Right lobe of liver (tissue), 6 donors: ENCODE data around the gene LRRC73. TPM values are rescaled to one million over a fixed set of nuclear protein-coding genes. Genes with fewer than 3 reads are reported as not detected.

Experiments used
- ATAC-seq, 4 donors: fragments of 200-7000 bp; cut with Tn5 transposase; one replicate each; pipeline ENCODE4 v1.9.1; 2020; ENCODE audit warnings: mild to moderate bottlenecking in 4 of 4, moderate library complexity in 4 of 4
- DNase-seq, 3 donors: peaks; one replicate each; pipeline ENCODE4 v3.0.0-alpha.2; 2020
- H3K27ac ChIP-seq, 3 donors: fragments of 200-600 bp; one replicate each; pipeline ENCODE4 v1.8.0; 2022
- H3K27me3 ChIP-seq, 2 donors: fragments of 200-600 bp; one replicate each; pipeline ENCODE4 v1.8.0; 2022
- H3K36me3 ChIP-seq, 4 donors: fragments of 200-600 bp; sonication (generic) in 1 of 4; one replicate each; pipeline versions ENCODE4 v1.5.1 to v1.8.0; 2017 to 2022; ENCODE audit warnings: control low read depth in 1 of 4
- H3K4me1 ChIP-seq, 4 donors: fragments of 200-600 bp; sonication (generic) in 1 of 4; one replicate each; pipeline versions ENCODE4 v1.5.1 to v1.8.0; 2017 to 2022; ENCODE audit warnings: control low read depth in 1 of 4
- H3K4me3 ChIP-seq, 3 donors: fragments of 200-600 bp; one replicate each; pipeline ENCODE4 v1.8.0; 2022
- H3K9me3 ChIP-seq, 4 donors: fragments of 200-600 bp; sonication (generic) in 1 of 4; one replicate each; pipeline versions ENCODE4 v1.5.1 to v1.8.0; 2017 to 2022; ENCODE audit warnings: control low read depth in 1 of 4
- POLR2A ChIP-seq: fragments of 450-650 bp; IDR thresholded peaks from one replicate; pipeline ENCODE4 v1.6.1; 2017; ENCODE audit warnings: antibody characterized with exemption, mild to moderate bottlenecking
- WGBS: methylation state at CpG from one replicate; pipeline ENCODE4 v1.1.6; 2018; ENCODE audit warnings: low coverage, low lambda C conversion rate; ENCODE audit not compliant: insufficient coverage; ENCODE audit errors: missing lambda C conversion rate; 5-methylcytosine and 5-hydroxymethylcytosine counted together
- intact Hi-C, 2 donors: fragments of 100-400 bp; cut with DNase I; formaldehyde crosslinking; loops; one replicate each; pipeline versions ENCODE4 v1.11.2 to v1.14.1; 2022
- total RNA-seq, 6 experiments: library from RNA; depleted of rRNA in 2 of 6; stranded (reverse); fragments of >200 nt in 2 of 6; fragmentation: NEBNext Ultra II Directional in 3 of 6; extraction: Animal tissue kit (Norgen Biotek cat#: 25700) in 3 of 6; gene quantifications; one replicate each; pipeline versions ENCODE4 v1.1.0 to v1.2.4, GENCODE V29; 2016 to 2023
- TF ChIP-seq, protein P1 (sequence below), 4 donors: fragments of 200-600 bp in 3 of 4; fragments of 450-650 bp in 1 of 4; IDR thresholded peaks; one replicate each; pipeline versions ENCODE4 v1.5.1 to v1.8.0; 2016 to 2022; ENCODE audit warnings: antibody characterized with exemption in 4 of 4, mild to moderate bottlenecking in 2 of 4
- donor health status: DM: no; HTN: yes; CAD: no.
- donor health status: DM: no; HTN: no; CAD: no.
- donor health status: DM: no; HTN: no; CAD: no.
- donor health status: DM: no; HTN: yes; CAD: no.
- donor health status: DM: no; HTN: yes; CAD: no.

LRRC73 gene
- total RNA-seq, 6 experiments from 2014 or later = 0.12 to 0.43 (median 0.26) TPM; not detected in 1

DNA sequence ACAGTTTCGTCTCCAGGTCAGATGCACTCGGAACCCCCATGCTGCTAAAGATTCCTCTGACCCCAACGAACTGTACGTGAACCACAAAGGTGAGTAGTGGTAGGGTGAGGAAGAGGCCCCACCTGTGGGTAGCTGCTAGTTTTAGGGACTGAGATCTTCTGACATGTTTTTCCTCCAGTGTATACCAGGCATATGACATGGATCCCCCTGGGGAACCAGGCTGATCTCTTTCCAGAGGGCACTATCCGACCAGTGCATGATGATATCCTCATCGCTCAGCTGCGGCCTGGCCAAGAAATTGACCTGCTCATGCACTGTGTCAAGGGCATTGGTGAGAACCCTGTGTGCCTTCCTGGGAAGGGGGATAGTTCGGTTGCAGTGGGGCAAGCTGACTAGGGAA is 10.0 kb upstream of the LRRC73 start:
- no peak for TF ChIP-seq POLR2A
- TF ChIP-seq, protein P1, sequence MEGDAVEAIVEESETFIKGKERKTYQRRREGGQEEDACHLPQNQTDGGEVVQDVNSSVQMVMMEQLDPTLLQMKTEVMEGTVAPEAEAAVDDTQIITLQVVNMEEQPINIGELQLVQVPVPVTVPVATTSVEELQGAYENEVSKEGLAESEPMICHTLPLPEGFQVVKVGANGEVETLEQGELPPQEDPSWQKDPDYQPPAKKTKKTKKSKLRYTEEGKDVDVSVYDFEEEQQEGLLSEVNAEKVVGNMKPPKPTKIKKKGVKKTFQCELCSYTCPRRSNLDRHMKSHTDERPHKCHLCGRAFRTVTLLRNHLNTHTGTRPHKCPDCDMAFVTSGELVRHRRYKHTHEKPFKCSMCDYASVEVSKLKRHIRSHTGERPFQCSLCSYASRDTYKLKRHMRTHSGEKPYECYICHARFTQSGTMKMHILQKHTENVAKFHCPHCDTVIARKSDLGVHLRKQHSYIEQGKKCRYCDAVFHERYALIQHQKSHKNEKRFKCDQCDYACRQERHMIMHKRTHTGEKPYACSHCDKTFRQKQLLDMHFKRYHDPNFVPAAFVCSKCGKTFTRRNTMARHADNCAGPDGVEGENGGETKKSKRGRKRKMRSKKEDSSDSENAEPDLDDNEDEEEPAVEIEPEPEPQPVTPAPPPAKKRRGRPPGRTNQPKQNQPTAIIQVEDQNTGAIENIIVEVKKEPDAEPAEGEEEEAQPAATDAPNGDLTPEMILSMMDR (IDR thresholded peaks at IDR 0.05) = no peak
- ATAC-seq (no peak), DNase-seq (no peak)
- H3K4me3 ChIP-seq = no peak overlapping the region
- peaks cover 0 to 21% (median 10%) of the 10 kb centered on the region in 4 donors for H3K4me1 ChIP-seq
- no peaks in the 10 kb centered on the region for H3K27me3 ChIP-seq
- intact Hi-C loops = no loop called here
- no peak overlapping the region for H3K27ac ChIP-seq
- H3K9me3 ChIP-seq = no peaks in the 10 kb centered on the region
- WGBS = 100% methylated on average over 1 of the region's 8 CpGs
- peaks cover 7 to 60% (median 23%) of the 10 kb centered on the region in 4 donors for H3K36me3 ChIP-seq

DNA sequence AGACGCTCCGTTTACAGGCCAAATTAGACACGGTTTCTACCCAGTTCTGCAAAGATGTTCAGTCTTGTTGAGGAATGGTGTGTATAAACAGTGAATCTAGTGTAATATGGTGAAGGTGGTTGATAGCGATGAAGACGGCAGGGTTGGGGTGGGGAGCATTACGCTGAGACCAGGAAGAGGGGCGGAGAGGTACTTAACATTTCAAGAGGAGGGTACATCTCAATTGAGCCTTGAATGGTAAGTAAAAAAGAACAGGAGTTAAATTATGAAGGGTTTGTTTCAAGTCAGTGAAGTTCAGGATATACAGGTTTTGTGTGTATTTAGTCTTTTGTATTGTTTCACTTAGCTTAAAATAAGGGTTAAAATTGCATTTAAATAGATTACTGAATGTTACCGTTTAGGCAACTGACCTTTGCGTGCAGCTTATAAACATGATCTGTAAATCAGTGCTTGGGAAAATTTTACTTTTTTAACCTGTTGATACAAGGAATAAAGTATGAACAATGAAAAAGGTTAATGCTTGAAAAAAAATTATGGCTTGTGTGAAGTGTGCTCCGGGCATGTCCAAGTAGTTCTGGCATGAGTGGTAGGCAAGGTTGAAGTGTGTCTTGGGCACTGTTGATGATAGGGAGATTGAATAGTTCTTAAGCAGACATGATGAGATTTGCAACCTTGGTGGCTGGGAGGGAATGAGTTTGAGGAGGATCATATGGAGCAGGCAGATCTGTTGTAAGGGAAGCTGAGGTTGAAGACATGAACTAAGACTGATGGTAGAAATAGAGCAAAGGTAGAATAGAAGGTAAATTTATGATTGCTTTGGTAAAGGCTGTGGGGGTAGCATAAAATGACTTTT is 7.6 kb upstream of the LRRC73 start:
- Histone ChIP-seq H3K27me3 (no peaks in the 10 kb centered on the region), H3K9me3 (no peaks in the 10 kb centered on the region), H3K4me3 (peak overlapping the region; percentile 77 to 83 (median 77)), H3K36me3 (peaks cover 5 to 64% (median 29%) of the 10 kb centered on the region in 4 donors), H3K4me1 (peaks cover 0 to 23% (median 10%) of the 10 kb centered on the region in 4 donors), H3K27ac (peak overlapping the region in 1 of 3 donors; percentile 21)
- DNase-seq (no peak), ATAC-seq (no peak)
- TF ChIP-seq, protein P1 (IDR thresholded peaks at IDR 0.05) = no peak
- no peak for TF ChIP-seq POLR2A
- intact Hi-C loops = no loop called here
- WGBS = 4% methylated on average over 10 of the region's 10 CpGs

DNA sequence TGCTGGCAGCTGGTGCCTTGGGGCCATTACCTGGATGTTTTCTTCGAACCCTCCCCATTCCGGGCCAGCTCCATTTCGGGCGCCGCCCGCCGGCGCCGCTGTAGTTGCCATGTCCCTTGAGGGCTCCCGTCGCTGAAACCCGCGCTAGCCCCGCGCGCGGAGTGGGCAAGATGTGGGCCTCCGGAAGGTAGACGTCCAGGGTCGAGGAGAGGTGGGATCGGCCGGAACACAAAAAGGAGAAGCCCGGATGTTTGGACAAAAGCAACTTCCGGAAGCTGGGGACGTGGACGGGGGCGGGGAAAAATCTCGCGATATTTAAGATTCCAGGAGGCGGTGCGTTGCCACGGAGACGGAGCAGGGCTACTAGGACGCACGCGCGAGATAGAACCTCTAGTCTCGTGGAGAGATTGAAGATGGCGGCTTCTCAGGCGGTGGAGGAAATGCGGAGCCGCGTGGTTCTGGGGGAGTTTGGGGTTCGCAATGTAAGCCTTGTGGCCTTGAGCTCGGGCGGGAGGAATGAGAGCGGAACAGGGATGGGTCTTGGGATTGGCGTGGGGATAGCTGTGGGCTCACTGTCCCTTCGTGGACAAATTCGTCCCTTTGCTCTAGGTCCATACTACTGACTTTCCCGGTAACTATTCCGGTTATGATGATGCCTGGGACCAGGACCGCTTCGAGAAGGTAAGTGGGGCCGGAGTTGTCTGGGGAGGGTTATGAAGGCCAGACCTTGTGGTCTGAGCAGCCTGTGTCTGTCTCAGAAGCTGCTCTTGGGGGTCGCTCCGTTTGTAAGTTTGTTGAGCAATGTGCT is 6.8 kb upstream of the LRRC73 start, which contains the start of the genes POLR1C and YIPF3:
POLR1C (plus strand) TSS at position 393 of the 808 bp plus-strand sequence; CDS start at position 414, 21 bp downstream.
YIPF3 (minus strand) TSS at position 230 of the 808 bp plus-strand sequence; CDS start at position 111, 119 bp downstream.
- under 1% methylated on average over 52 of the region's 57 CpGs for whole genome bisulfite sequencing
- Histone ChIP-seq H3K27ac (peak within 1 kb of the TSS; percentile 63 to 71 (median 68)), H3K9me3 (no peaks in the 10 kb centered on the region), H3K4me1 (peaks cover 0 to 23% (median 10%) of the 10 kb centered on the region in 4 donors), H3K36me3 (peaks cover 5 to 64% (median 25%) of the 10 kb centered on the region in 4 donors), H3K27me3 (no peaks in the 10 kb centered on the region), H3K4me3 (peak within 1 kb of the TSS; percentile 77 to 83 (median 77))
- intact Hi-C loops = no loop called here
- TF ChIP-seq, protein P1 (IDR thresholded peaks at IDR 0.05) = no peak
- TF ChIP-seq POLR2A = peak; percentile 28
- DNase-seq (peak; percentile 96 to 98 (median 97)), ATAC-seq (peak; percentile 91 to 97 (median 96))

DNA sequence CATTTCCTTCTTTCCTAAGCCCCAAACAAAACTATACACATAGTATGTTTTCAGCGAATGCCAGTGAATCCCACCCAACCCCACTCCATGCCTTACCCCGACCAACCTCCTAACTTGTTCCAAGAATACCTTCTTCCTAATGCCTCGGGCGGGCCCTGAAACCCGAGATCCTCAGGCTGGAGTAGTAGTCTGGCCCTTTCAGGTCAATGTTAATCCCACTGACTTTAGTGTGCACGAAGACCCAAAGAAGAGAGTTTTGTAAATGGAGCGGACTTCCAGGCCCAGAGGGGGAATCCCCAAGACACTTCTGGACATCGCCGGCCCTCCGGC is 6.2 kb upstream of the LRRC73 start:
- peak overlapping the region; percentile 63 to 71 (median 68) for H3K27ac ChIP-seq
- H3K4me3 ChIP-seq = peak overlapping the region; percentile 77 to 83 (median 77)
- under 1% methylated on average over 9 of the region's 10 CpGs for WGBS
- H3K27me3 ChIP-seq = no peaks in the 10 kb centered on the region
- DNase-seq (no peak), ATAC-seq (no peak)
- TF ChIP-seq POLR2A = no peak
- TF ChIP-seq, protein P1 (IDR thresholded peaks at IDR 0.05) = no peak
- H3K9me3 ChIP-seq = no peaks in the 10 kb centered on the region
- intact Hi-C loops = no loop called here
- peaks cover 5 to 63% (median 23%) of the 10 kb centered on the region in 4 donors for H3K36me3 ChIP-seq
- peaks cover 0 to 23% (median 10%) of the 10 kb centered on the region in 4 donors for H3K4me1 ChIP-seq
